ENCODE results near the gene ZNF521.

GRCh38 chr18:25322806-25323205 lies 29.2 kb downstream of the ZNF521 start:
- TF ChIP-seq POLR2A (IDR thresholded peaks at IDR 0.05) (no peak), CTCF (IDR thresholded peaks at IDR 0.05) (no peak), POLR2AphosphoS5 (IDR thresholded peaks at IDR 0.05) (no peak), EP300 (IDR thresholded peaks at IDR 0.05) (no peak)

All from upper lobe of left lung (tissue), 4 donors.